ENCODE results near the gene ERICH4. TPM values are rescaled to one million over a fixed set of nuclear protein-coding genes. Genes with fewer than 3 reads are reported as not detected.

Gene ERICH4
- polyA plus RNA-seq, 2 of the 4 experiments (the other 2 are of a cell fraction), result 0.26 TPM; not detected in 1

GRCh38 chr19:41435936-41436673, 6.9 kb upstream of the ERICH4 start:
- H3K4me2 ChIP-seq, result no peak overlapping the region
- DNase-seq (ENCODE audit: low read depth in 1 of 2, low spot score in 1 of 2) (no peak), ATAC-seq (no peak), FAIRE-seq (no peak)
- no peak overlapping the region for H3K4me3 ChIP-seq
- 93% methylated on average over 19 of the region's 19 CpGs for WGBS (ENCODE audit: missing lambda C conversion rate)
- CTCF ChIA-PET, result interaction anchor here (0.6 to 7.3 kb wide), 19 partner anchors 9 to 400 kb away, joined by 3 to 158 read pairs (median 5); partner anchors contain the start of genes B3GNT8 and TGFB1
- POLR2A ChIA-PET, result no interaction called here
- H3K27ac ChIP-seq, result no peak overlapping the region
- TF ChIP-seq RAD21 (conservative IDR thresholded peaks at IDR 0.05 in 1 of 2, IDR thresholded peaks at IDR 0.05 in 1 of 2) (peak in 1 of 2 experiments; percentile 14; a peak in 1 of 5 replicates), RARB (CRISPR knock-in tag; IDR thresholded peaks at IDR 0.05) (no peak)
- no peaks in the 10 kb centered on the region for H3K9me3 ChIP-seq
- H3K4me1 ChIP-seq, result peaks cover 13% of the 10 kb centered on the region; the same call in 2 of the 3 replicates

GRCh38 chr19:41436674-41436951, 6.3 kb upstream of the ERICH4 start:
- peaks cover 13% of the 10 kb centered on the region; the same call in 2 of the 3 replicates for H3K4me1 ChIP-seq
- no peak for ATAC-seq
- DNase-seq (ENCODE audit: low read depth in 1 of 2, low spot score in 1 of 2), result no peak
- no peak overlapping the region for H3K4me2 ChIP-seq
- FAIRE-seq, result no peak
- POLR2A ChIA-PET, result no interaction called here
- no peak overlapping the region for H3K4me3 ChIP-seq
- CTCF ChIA-PET, result interaction anchor here (0.9 to 7.3 kb wide), 15 partner anchors 13 to 399 kb away, joined by 3 to 158 read pairs (median 5); partner anchors contain the start of gene TGFB1
- no peak overlapping the region for H3K27ac ChIP-seq
- no peak for TF ChIP-seq EP300 (IDR thresholded peaks at IDR 0.05)
- no peak for TF ChIP-seq FOSL2 (IDR thresholded peaks at IDR 0.05)
- no peak for TF ChIP-seq FOSL2 (CRISPR knock-in tag; IDR thresholded peaks at IDR 0.05)
- TF ChIP-seq KDM1A (IDR thresholded peaks at IDR 0.05; ENCODE audit: low read depth), result no peak
- no peak for TF ChIP-seq SMC3 (IDR thresholded peaks at IDR 0.05)
- TF ChIP-seq BHLHE40 (IDR thresholded peaks at IDR 0.05; ENCODE audit: low read depth, low read length), result no peak
- TF ChIP-seq HMGXB4 (CRISPR knock-in tag; IDR thresholded peaks at IDR 0.05; ENCODE audit: borderline replicate concordance), result no peak
- no peak for TF ChIP-seq JUNB (IDR thresholded peaks at IDR 0.05)
- TF ChIP-seq GATA3 (IDR thresholded peaks at IDR 0.05; ENCODE audit: borderline replicate concordance), result no peak
- TF ChIP-seq ESRRA (IDR thresholded peaks at IDR 0.05; ENCODE audit: borderline replicate concordance, low read length), result no peak
- no peak for TF ChIP-seq ZFP36 (IDR thresholded peaks at IDR 0.05; ENCODE audit: borderline replicate concordance, partially characterized antibody)
- TF ChIP-seq RAD21 (conservative IDR thresholded peaks at IDR 0.05 in 1 of 2, IDR thresholded peaks at IDR 0.05 in 1 of 2), result no peak
- TF ChIP-seq EHF (CRISPR knock-in tag; IDR thresholded peaks at IDR 0.05), result no peak
- no peak for TF ChIP-seq CBX8 (IDR thresholded peaks at IDR 0.05)
- TF ChIP-seq BCL3 (IDR thresholded peaks at IDR 0.05), result no peak
- TF ChIP-seq ELK1 (IDR thresholded peaks at IDR 0.05; ENCODE audit: low read depth, low read length), result no peak
- TF ChIP-seq USF2 (IDR thresholded peaks at IDR 0.05), result no peak
- TF ChIP-seq MYC (IDR thresholded peaks at IDR 0.05; ENCODE audit: borderline replicate concordance, low read length), result no peak
- TF ChIP-seq MAFK (IDR thresholded peaks at IDR 0.05; ENCODE audit: partially characterized antibody), result no peak
- TF ChIP-seq CEBPB (IDR thresholded peaks at IDR 0.05), result no peak
- H3K9me3 ChIP-seq, result no peaks in the 10 kb centered on the region
